ENCODE data around the gene SETDB2.

SETDB2 gene

GRCh38 chr13:49441312-49441711 lies 2.8 kb upstream of the SETDB2 start:
- peaks cover 26% of the 10 kb centered on the region for H3K4me1 Mint-ChIP-seq
- ATAC-seq (replicated peaks; ENCODE audit: extremely low read depth, poor library complexity, severe bottlenecking) (no peak), DNase-seq (ENCODE audit: low spot score in 2 of 2) (no peak)
- H3K4me3 Mint-ChIP-seq = no peak overlapping the region
- no peak overlapping the region for H3K27ac Mint-ChIP-seq (ENCODE audit: low read depth)
- no peaks in the 10 kb centered on the region for H3K27me3 Mint-ChIP-seq
- peaks cover 23% of the 10 kb centered on the region for H3K36me3 Mint-ChIP-seq (ENCODE audit: insufficient read depth)
- peaks cover 4% of the 10 kb centered on the region for H3K9me3 Mint-ChIP-seq

GRCh38 chr13:49441846-49442245 lies 2.2 kb upstream of the SETDB2 start:
- no peak overlapping the region for H3K4me3 Mint-ChIP-seq
- no peak overlapping the region for H3K27ac Mint-ChIP-seq (ENCODE audit: low read depth)
- H3K4me1 Mint-ChIP-seq = peaks cover 31% of the 10 kb centered on the region
- no peak for DNase-seq (ENCODE audit: low spot score in 2 of 2)
- no peaks in the 10 kb centered on the region for H3K27me3 Mint-ChIP-seq
- ATAC-seq (replicated peaks; ENCODE audit: extremely low read depth, poor library complexity, severe bottlenecking) = no peak
- peaks cover 4% of the 10 kb centered on the region for H3K9me3 Mint-ChIP-seq
- H3K36me3 Mint-ChIP-seq (ENCODE audit: insufficient read depth) = peaks cover 23% of the 10 kb centered on the region

GRCh38 chr13:49443357-49443703 lies 744 bp upstream of the SETDB2 start:
- ATAC-seq (replicated peaks; ENCODE audit: extremely low read depth, poor library complexity, severe bottlenecking) (no peak), DNase-seq (ENCODE audit: low spot score in 2 of 2) (no peak)
- Mint-ChIP-seq H3K27ac (ENCODE audit: low read depth) (peak overlapping the region; percentile 98), H3K4me1 (peaks cover 36% of the 10 kb centered on the region), H3K9me3 (peaks cover 4% of the 10 kb centered on the region), H3K36me3 (ENCODE audit: insufficient read depth) (peaks cover 23% of the 10 kb centered on the region), H3K27me3 (no peaks in the 10 kb centered on the region), H3K4me3 (peak overlapping the region; percentile 84)

GRCh38 chr13:49444524-49445395 lies 686 bp downstream of the SETDB2 start:
- H3K27ac Mint-ChIP-seq (ENCODE audit: low read depth) = peak overlapping the region; percentile 98
- no peaks in the 10 kb centered on the region for H3K27me3 Mint-ChIP-seq
- H3K36me3 Mint-ChIP-seq (ENCODE audit: insufficient read depth) = peaks cover 25% of the 10 kb centered on the region
- ATAC-seq (replicated peaks; ENCODE audit: extremely low read depth, poor library complexity, severe bottlenecking) = peak; percentile 13
- peaks cover 50% of the 10 kb centered on the region for H3K4me1 Mint-ChIP-seq
- H3K4me3 Mint-ChIP-seq = peak overlapping the region; percentile 84
- H3K9me3 Mint-ChIP-seq = peaks cover 4% of the 10 kb centered on the region
- DNase-seq (ENCODE audit: low spot score in 2 of 2) = peak; percentile 15 to 27

GRCh38 chr13:49446473-49446872 lies 2.4 kb downstream of the SETDB2 start:
- H3K27ac Mint-ChIP-seq (ENCODE audit: low read depth) = peak overlapping the region; percentile 98
- H3K4me3 Mint-ChIP-seq = peak overlapping the region; percentile 84
- peaks cover 57% of the 10 kb centered on the region for H3K4me1 Mint-ChIP-seq
- DNase-seq (ENCODE audit: low spot score in 2 of 2) (no peak), ATAC-seq (replicated peaks; ENCODE audit: extremely low read depth, poor library complexity, severe bottlenecking) (no peak)
- peaks cover 4% of the 10 kb centered on the region for H3K9me3 Mint-ChIP-seq
- no peaks in the 10 kb centered on the region for H3K27me3 Mint-ChIP-seq
- peaks cover 25% of the 10 kb centered on the region for H3K36me3 Mint-ChIP-seq (ENCODE audit: insufficient read depth)

- H3K27me3 Mint-ChIP-seq = no peaks in the 10 kb centered on the region
- H3K9me3 Mint-ChIP-seq = peaks cover 1% of the 10 kb centered on the region
- DNase-seq (ENCODE audit: low spot score in 2 of 2) = no peak
- ATAC-seq (replicated peaks; ENCODE audit: extremely low read depth, poor library complexity, severe bottlenecking) = no peak
- H3K36me3 Mint-ChIP-seq (ENCODE audit: insufficient read depth) = peaks cover 21% of the 10 kb centered on the region
- H3K4me3 Mint-ChIP-seq = no peak overlapping the region
- H3K4me1 Mint-ChIP-seq = peaks cover 58% of the 10 kb centered on the region
- peak overlapping the region; percentile 44 for H3K27ac Mint-ChIP-seq (ENCODE audit: low read depth)
These were observed 4.7 kb downstream of the SETDB2 start for GRCh38 chr13:49448753-49449152.

- H3K36me3 Mint-ChIP-seq (ENCODE audit: insufficient read depth) = peaks cover 15% of the 10 kb centered on the region
- H3K27me3 Mint-ChIP-seq = no peaks in the 10 kb centered on the region
- peaks cover 56% of the 10 kb centered on the region for H3K4me1 Mint-ChIP-seq
- peak overlapping the region; percentile 44 for H3K27ac Mint-ChIP-seq (ENCODE audit: low read depth)
- no peak for ATAC-seq (replicated peaks; ENCODE audit: extremely low read depth, poor library complexity, severe bottlenecking)
- no peak for DNase-seq (ENCODE audit: low spot score in 2 of 2)
- H3K4me3 Mint-ChIP-seq = no peak overlapping the region
- H3K9me3 Mint-ChIP-seq = no peaks in the 10 kb centered on the region
These were observed 6.2 kb downstream of the SETDB2 start for GRCh38 chr13:49450105-49450819.

- ATAC-seq (replicated peaks; ENCODE audit: extremely low read depth, poor library complexity, severe bottlenecking) (no peak), DNase-seq (ENCODE audit: low spot score in 2 of 2) (no peak)
- Mint-ChIP-seq H3K36me3 (ENCODE audit: insufficient read depth) (peaks cover 8% of the 10 kb centered on the region), H3K4me1 (peaks cover 45% of the 10 kb centered on the region), H3K27me3 (no peaks in the 10 kb centered on the region), H3K4me3 (no peak overlapping the region), H3K9me3 (no peaks in the 10 kb centered on the region), H3K27ac (ENCODE audit: low read depth) (no peak overlapping the region)
These were observed 8.8 kb downstream of the SETDB2 start for GRCh38 chr13:49452725-49453457.

- ATAC-seq (replicated peaks; ENCODE audit: extremely low read depth, poor library complexity, severe bottlenecking) = no peak
- DNase-seq (ENCODE audit: low spot score in 2 of 2) = no peak
- H3K4me3 Mint-ChIP-seq = no peak overlapping the region
- no peak overlapping the region for H3K27ac Mint-ChIP-seq (ENCODE audit: low read depth)
- H3K27me3 Mint-ChIP-seq = no peaks in the 10 kb centered on the region
- H3K36me3 Mint-ChIP-seq (ENCODE audit: insufficient read depth) = peaks cover 8% of the 10 kb centered on the region
- peaks cover 44% of the 10 kb centered on the region for H3K4me1 Mint-ChIP-seq
- no peaks in the 10 kb centered on the region for H3K9me3 Mint-ChIP-seq
These were observed 9.4 kb downstream of the SETDB2 start for GRCh38 chr13:49453465-49453864.

GRCh38 chr13:49454388-49455006 lies 10.4 kb downstream of the SETDB2 start:
- Mint-ChIP-seq H3K27ac (ENCODE audit: low read depth) (peak overlapping the region; percentile 93), H3K4me3 (peak overlapping the region; percentile 73), H3K27me3 (no peaks in the 10 kb centered on the region), H3K9me3 (no peaks in the 10 kb centered on the region), H3K36me3 (ENCODE audit: insufficient read depth) (peaks cover 8% of the 10 kb centered on the region), H3K4me1 (peaks cover 34% of the 10 kb centered on the region)
- no peak for DNase-seq (ENCODE audit: low spot score in 2 of 2)
- ATAC-seq (replicated peaks; ENCODE audit: extremely low read depth, poor library complexity, severe bottlenecking) = peak; percentile 96

- peak overlapping the region; percentile 73 for H3K4me3 Mint-ChIP-seq
- H3K27me3 Mint-ChIP-seq = no peaks in the 10 kb centered on the region
- peak; percentile 62 for ATAC-seq (replicated peaks; ENCODE audit: extremely low read depth, poor library complexity, severe bottlenecking)
- peaks cover 28% of the 10 kb centered on the region for H3K4me1 Mint-ChIP-seq
- peaks cover 6% of the 10 kb centered on the region for H3K36me3 Mint-ChIP-seq (ENCODE audit: insufficient read depth)
- H3K9me3 Mint-ChIP-seq = no peaks in the 10 kb centered on the region
- peak overlapping the region; percentile 93 for H3K27ac Mint-ChIP-seq (ENCODE audit: low read depth)
- DNase-seq (ENCODE audit: low spot score in 2 of 2) = no peak
These were observed 10.9 kb downstream of the SETDB2 start for GRCh38 chr13:49455007-49455398.

GRCh38 chr13:49456156-49456555 lies 12.1 kb downstream of the SETDB2 start:
- Mint-ChIP-seq H3K9me3 (no peaks in the 10 kb centered on the region), H3K4me3 (no peak overlapping the region), H3K27ac (ENCODE audit: low read depth) (no peak overlapping the region), H3K36me3 (ENCODE audit: insufficient read depth) (peaks cover 9% of the 10 kb centered on the region), H3K27me3 (no peaks in the 10 kb centered on the region), H3K4me1 (peaks cover 24% of the 10 kb centered on the region)
- DNase-seq (ENCODE audit: low spot score in 2 of 2) (no peak), ATAC-seq (replicated peaks; ENCODE audit: extremely low read depth, poor library complexity, severe bottlenecking) (no peak)

All from central memory CD8-positive, alpha-beta T cell (primary cell).